SK-N-SH (cell line): ENCODE results near the gene KDM4C. TPM values are rescaled to one million over a fixed set of nuclear protein-coding genes. Genes with fewer than 3 reads are reported as not detected.

Source experiments
- CTCF ChIA-PET: fragments of 300-600, 350-600 bp; formaldehyde crosslinking; extraction: SDS; loops from one replicate; lab custom pipeline; 2021; lab: Yijun Ruan, JAX
- POLR2A ChIA-PET: fragments of 350-600 bp; sonication (Branson Sonifier 250); formaldehyde crosslinking; extraction: SDS; loops from one replicate; lab custom pipeline; 2020; ENCODE audit warnings: antibody characterized with exemption, inconsistent platforms; lab: Yijun Ruan, JAX
- DNase-seq: peaks from one replicate; pipeline ENCODE4 v3.0.0; 2012
- H2AFZ ChIP-seq: fragments of 200-600 bp; sonication (generic); 2 replicates; pipeline ENCODE4 v1.8.1; 2016; ENCODE audit warnings: antibody characterized with exemption, mild to moderate bottlenecking, low read depth
- H3F3A ChIP-seq: fragments of 200-600 bp; sonication (generic); replicated peaks from 2 replicates; pipeline ENCODE3; 2016; ENCODE audit warnings: antibody characterized with exemption, mild to moderate bottlenecking; ENCODE audit not compliant: insufficient read depth
- H3K27ac ChIP-seq, 2 experiments: fragments of 200-500 bp in 1 of 2; fragments of 200-600 bp in 1 of 2; sonication (Bioruptor generic) in 1 of 2; sonication (generic), shearing (Covaris generic) in 1 of 2; 2 replicates each; pipeline versions ENCODE4 v1.5.1 to v1.6.1; 2014 to 2016; ENCODE audit warnings: low read depth in 2 of 2, inconsistent platforms in 1 of 2, low read length in 1 of 2, mild to moderate bottlenecking in 1 of 2, mixed read lengths in 1 of 2
- H3K27me3 ChIP-seq: fragments of 200-600 bp; sonication (generic), shearing (Covaris generic); 2 replicates; pipeline ENCODE4 v1.6.1; 2016; ENCODE audit warnings: mixed run types; ENCODE audit not compliant: insufficient read depth
- H3K36me3 ChIP-seq, 2 experiments: fragments of 200-500 bp in 1 of 2; fragments of 200-600 bp in 1 of 2; sonication (Bioruptor generic) in 1 of 2; sonication (generic) in 1 of 2; replicated peaks in 1 of 2; 2 replicates each; pipeline versions ENCODE3 to v1.5.1; 2014 to 2016; ENCODE audit warnings: low read length in 1 of 2, mild to moderate bottlenecking in 1 of 2; ENCODE audit not compliant: insufficient read depth in 2 of 2, control insufficient read depth in 1 of 2
- H3K4me1 ChIP-seq, 2 experiments: fragments of 200-500 bp in 1 of 2; fragments of 200-600 bp in 1 of 2; sonication (Bioruptor generic) in 1 of 2; sonication (generic), shearing (Covaris generic) in 1 of 2; 2 replicates each; pipeline versions ENCODE4 v1.5.1 to v1.6.1; 2014 to 2016; ENCODE audit warnings: low read depth in 1 of 2, low read length in 1 of 2, mixed run types in 1 of 2; ENCODE audit not compliant: insufficient read depth in 2 of 2, control insufficient read depth in 1 of 2
- H3K4me2 ChIP-seq: fragments of 200-600 bp; sonication (generic), shearing (Covaris generic); 2 replicates; pipeline ENCODE4 v1.6.1; 2017; ENCODE audit warnings: mixed run types
- H3K4me3 ChIP-seq, 2 experiments: fragments of 200-500 bp in 1 of 2; fragments of 200-600 bp in 1 of 2; sonication (Bioruptor generic) in 1 of 2; sonication (generic), shearing (Covaris generic) in 1 of 2; 2 replicates each; pipeline versions ENCODE4 v1.5.1 to v1.8.1; 2014 to 2016; ENCODE audit warnings: low read depth in 2 of 2, inconsistent platforms in 1 of 2, low read length in 1 of 2, mild to moderate bottlenecking in 1 of 2, mixed read lengths in 1 of 2, moderate library complexity in 1 of 2
- H3K79me2 ChIP-seq: fragments of 200-600 bp; sonication (generic); 2 replicates; pipeline ENCODE4 v1.8.1; 2017; ENCODE audit warnings: mild to moderate bottlenecking; ENCODE audit not compliant: insufficient read depth
- H3K9ac ChIP-seq: fragments of 200-600 bp; sonication (generic); 2 replicates; pipeline ENCODE4 v1.6.1; 2017; ENCODE audit warnings: mixed run types
- H3K9me2 ChIP-seq: fragments of 200-600 bp; sonication (generic); 2 replicates; pipeline ENCODE4 v1.6.1; 2017; ENCODE audit warnings: mixed run types
- H3K9me3 ChIP-seq: fragments of 200-600 bp; sonication (generic); 2 replicates; pipeline ENCODE4 v1.6.1; 2017; ENCODE audit warnings: mixed run types, mild to moderate bottlenecking, moderate library complexity
- H4K20me1 ChIP-seq: fragments of 200-600 bp; sonication (generic); 2 replicates; pipeline ENCODE4 v1.6.1; 2017; ENCODE audit warnings: mild to moderate bottlenecking, mixed run types; ENCODE audit not compliant: insufficient read depth
- CHD2 ChIP-seq: fragments of 150-350 bp; IDR thresholded peaks from 2 replicates; pipeline ENCODE4 v1.6.1; 2018; ENCODE audit warnings: low read length; ENCODE audit not compliant: partially characterized antibody
- ELF1 ChIP-seq: IDR thresholded peaks from 2 replicates; pipeline ENCODE4 v1.4.0; 2012
- FOSL2 ChIP-seq: IDR thresholded peaks from 2 replicates; pipeline ENCODE4 v1.4.0; 2012; ENCODE audit warnings: low read depth, mild to moderate bottlenecking, moderate library complexity, borderline replicate concordance
- FOXJ3 ChIP-seq: sonication (generic); formaldehyde crosslinking; IDR thresholded peaks from 2 replicates; pipeline ENCODE4 v1.5.1; 2020; ENCODE audit warnings: mild to moderate bottlenecking, missing genetic modification reagents
- FOXM1 ChIP-seq: IDR thresholded peaks from 2 replicates; pipeline ENCODE4 v1.4.0; 2012; ENCODE audit warnings: low read depth, mild to moderate bottlenecking
- GABPA ChIP-seq: IDR thresholded peaks from 2 replicates; pipeline ENCODE4 v1.4.0; 2012; ENCODE audit warnings: low read depth, mild to moderate bottlenecking
- IRF3 ChIP-seq: fragments of 150-350 bp; IDR thresholded peaks from 2 replicates; pipeline ENCODE4 v1.6.1; 2016; ENCODE audit warnings: mild to moderate bottlenecking, low read depth, low read length
- JUND ChIP-seq: IDR thresholded peaks from 2 replicates; pipeline ENCODE4 v1.4.0; 2012
- NFIC ChIP-seq: IDR thresholded peaks from 2 replicates; pipeline ENCODE4 v1.4.0; 2012; ENCODE audit warnings: borderline replicate concordance
- NRF1 ChIP-seq: IDR thresholded peaks from 2 replicates; pipeline ENCODE4 v1.6.1; 2012; ENCODE audit warnings: low read depth, mild to moderate bottlenecking, low read length
- RCOR1 ChIP-seq: fragments of 150-350 bp; IDR thresholded peaks from 2 replicates; pipeline ENCODE4 v1.6.1; 2017; ENCODE audit warnings: antibody characterized with exemption, low read length
- SIN3A ChIP-seq: IDR thresholded peaks from 2 replicates; pipeline ENCODE4 v1.6.1; 2012; ENCODE audit warnings: low read depth, mild to moderate bottlenecking, low read length, moderate library complexity, borderline replicate concordance
- SMC3 ChIP-seq: IDR thresholded peaks from 2 replicates; pipeline ENCODE4 v1.6.1; 2012; ENCODE audit warnings: low read depth, low read length, improper control_type of control experiment
- TEAD4 ChIP-seq: IDR thresholded peaks from 2 replicates; pipeline ENCODE4 v1.4.0; 2012; ENCODE audit warnings: mild to moderate bottlenecking, borderline replicate concordance; ENCODE audit not compliant: insufficient read depth
- USF2 ChIP-seq: fragments of 150-350 bp; IDR thresholded peaks from 2 replicates; pipeline ENCODE4 v1.6.1; 2017; ENCODE audit warnings: antibody characterized with exemption, low read length, low read depth, borderline replicate concordance
- YY1 ChIP-seq: IDR thresholded peaks from 2 replicates; pipeline ENCODE4 v1.4.0; 2012; ENCODE audit warnings: low read depth, mild to moderate bottlenecking
- WGBS: methylation state at CpG from one replicate; pipeline ENCODE4 v1.1.6; 2017; ENCODE audit warnings: low lambda C conversion rate; 5-methylcytosine and 5-hydroxymethylcytosine counted together
- polyA plus RNA-seq, 3 experiments: library from polyadenylated mRNA; depleted of rRNA; stranded (reverse); fragments of >200 nt; gene quantifications; 2 replicates each; pipeline ENCODE4 v1.2.3, GENCODE V29; 2012
- TF ChIP-seq, protein P1 (sequence below): IDR thresholded peaks from 2 replicates; pipeline ENCODE4 v1.6.1; 2012; ENCODE audit warnings: mild to moderate bottlenecking, low read depth, low read length, moderate library complexity

The KDM4C gene
- polyA plus RNA-seq, 1 of the 3 experiments (the other 2 are of a cell fraction): 9.4 TPM

GRCh38 chr9:6870650-6871477, 113.1 kb downstream of the KDM4C start:
- H3K9me3 ChIP-seq: no peaks in the 10 kb centered on the region
- 95% methylated on average over 7 of the region's 7 CpGs for WGBS
- no peaks in the 10 kb centered on the region for H3K36me3 ChIP-seq

More at GRCh38 chr9:6870650-6871477, 113.1 kb downstream of the KDM4C start:
- Histone ChIP-seq H3K9ac (no peak overlapping the region), H3K4me1 (peaks cover 0 to 29% of the 10 kb centered on the region in 2 experiments; a peak in 2 of 4 replicates), H3K4me3 (no peak overlapping the region), H3K4me2 (no peak overlapping the region), H3K27ac (peak overlapping the region in 1 of 2 experiments; percentile 93; a peak in 2 of 4 replicates), H4K20me1 (no peaks in the 10 kb centered on the region), H3K79me2 (no peaks in the 10 kb centered on the region), H3K27me3 (no peaks in the 10 kb centered on the region), H3F3A (no peaks in the 10 kb centered on the region), H2AFZ (no peak overlapping the region), H3K9me2 (no peaks in the 10 kb centered on the region)
- POLR2A ChIA-PET: no interaction called here
- no peak for DNase-seq
- TF ChIP-seq FOSL2 (no peak), NFIC (no peak), TEAD4 (no peak), GABPA (no peak), ELF1 (no peak), JUND (no peak), NRF1 (no peak), FOXM1 (no peak), USF2 (no peak), IRF3 (no peak), FOXJ3 (CRISPR knock-in tag) (no peak), CHD2 (no peak), YY1 (no peak), SMC3 (no peak), RCOR1 (no peak), SIN3A (no peak)
- TF ChIP-seq, protein P1, sequence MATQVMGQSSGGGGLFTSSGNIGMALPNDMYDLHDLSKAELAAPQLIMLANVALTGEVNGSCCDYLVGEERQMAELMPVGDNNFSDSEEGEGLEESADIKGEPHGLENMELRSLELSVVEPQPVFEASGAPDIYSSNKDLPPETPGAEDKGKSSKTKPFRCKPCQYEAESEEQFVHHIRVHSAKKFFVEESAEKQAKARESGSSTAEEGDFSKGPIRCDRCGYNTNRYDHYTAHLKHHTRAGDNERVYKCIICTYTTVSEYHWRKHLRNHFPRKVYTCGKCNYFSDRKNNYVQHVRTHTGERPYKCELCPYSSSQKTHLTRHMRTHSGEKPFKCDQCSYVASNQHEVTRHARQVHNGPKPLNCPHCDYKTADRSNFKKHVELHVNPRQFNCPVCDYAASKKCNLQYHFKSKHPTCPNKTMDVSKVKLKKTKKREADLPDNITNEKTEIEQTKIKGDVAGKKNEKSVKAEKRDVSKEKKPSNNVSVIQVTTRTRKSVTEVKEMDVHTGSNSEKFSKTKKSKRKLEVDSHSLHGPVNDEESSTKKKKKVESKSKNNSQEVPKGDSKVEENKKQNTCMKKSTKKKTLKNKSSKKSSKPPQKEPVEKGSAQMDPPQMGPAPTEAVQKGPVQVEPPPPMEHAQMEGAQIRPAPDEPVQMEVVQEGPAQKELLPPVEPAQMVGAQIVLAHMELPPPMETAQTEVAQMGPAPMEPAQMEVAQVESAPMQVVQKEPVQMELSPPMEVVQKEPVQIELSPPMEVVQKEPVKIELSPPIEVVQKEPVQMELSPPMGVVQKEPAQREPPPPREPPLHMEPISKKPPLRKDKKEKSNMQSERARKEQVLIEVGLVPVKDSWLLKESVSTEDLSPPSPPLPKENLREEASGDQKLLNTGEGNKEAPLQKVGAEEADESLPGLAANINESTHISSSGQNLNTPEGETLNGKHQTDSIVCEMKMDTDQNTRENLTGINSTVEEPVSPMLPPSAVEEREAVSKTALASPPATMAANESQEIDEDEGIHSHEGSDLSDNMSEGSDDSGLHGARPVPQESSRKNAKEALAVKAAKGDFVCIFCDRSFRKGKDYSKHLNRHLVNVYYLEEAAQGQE: no peak
- CTCF ChIA-PET: interaction anchor here (1.5 kb wide), 1 partner anchor 43 kb away, joined by 3 read pairs; no protein-coding TSS in a partner anchor
